ENCODE data around the gene WDR59.

- no peak for TF ChIP-seq EZH2phosphoT487 (IDR thresholded peaks at IDR 0.05; ENCODE audit: low read length)
- no peak for TF ChIP-seq EZH2 (optimal IDR thresholded peaks at IDR 0.05; ENCODE audit: low read depth, low read length)
Observed at GRCh38 chr16:75024594-75024993, 39.7 kb upstream of the WDR59 start.
